ENCODE measurements around the gene ABCC3.

Gene ABCC3

DNA sequence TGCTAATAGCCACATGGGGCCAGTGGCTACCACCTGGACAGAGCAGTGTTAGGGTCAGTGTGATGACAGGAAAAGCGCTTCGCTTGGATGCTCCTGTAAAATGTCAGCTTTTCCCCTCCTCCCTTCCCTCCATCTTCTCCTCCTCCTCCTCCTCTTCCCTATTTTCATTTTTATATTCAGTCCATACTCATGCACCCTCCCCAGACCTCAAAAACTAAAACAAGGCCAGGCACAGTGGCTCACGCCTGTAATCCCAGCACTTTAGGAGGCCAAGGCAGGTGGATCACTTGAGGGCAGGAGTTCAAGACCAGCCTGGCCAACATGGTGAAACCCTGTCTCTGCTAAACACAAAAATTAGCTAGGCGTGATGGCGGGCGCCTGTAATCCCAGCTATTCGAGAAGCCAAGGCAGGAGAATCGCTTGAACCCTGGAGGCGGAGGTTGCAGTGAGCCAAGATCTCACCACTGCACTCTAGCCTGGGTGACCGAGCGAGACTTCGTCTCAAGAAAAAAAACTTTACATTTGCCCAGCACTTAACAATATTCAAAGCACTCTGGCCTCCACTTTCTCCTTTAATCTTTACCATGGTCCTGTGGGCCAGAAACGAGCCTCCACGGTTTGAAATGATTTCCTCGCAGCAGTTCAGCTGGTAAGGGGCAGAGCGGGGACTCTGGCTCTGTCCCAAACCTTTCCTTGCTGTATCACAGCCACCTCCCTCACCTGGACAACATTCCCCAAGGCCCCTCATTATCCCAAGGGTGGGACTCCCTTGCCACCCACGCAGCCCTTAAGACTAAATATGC is 51.2 kb downstream of the ABCC3 start:
- DNase-seq: no peak

DNA sequence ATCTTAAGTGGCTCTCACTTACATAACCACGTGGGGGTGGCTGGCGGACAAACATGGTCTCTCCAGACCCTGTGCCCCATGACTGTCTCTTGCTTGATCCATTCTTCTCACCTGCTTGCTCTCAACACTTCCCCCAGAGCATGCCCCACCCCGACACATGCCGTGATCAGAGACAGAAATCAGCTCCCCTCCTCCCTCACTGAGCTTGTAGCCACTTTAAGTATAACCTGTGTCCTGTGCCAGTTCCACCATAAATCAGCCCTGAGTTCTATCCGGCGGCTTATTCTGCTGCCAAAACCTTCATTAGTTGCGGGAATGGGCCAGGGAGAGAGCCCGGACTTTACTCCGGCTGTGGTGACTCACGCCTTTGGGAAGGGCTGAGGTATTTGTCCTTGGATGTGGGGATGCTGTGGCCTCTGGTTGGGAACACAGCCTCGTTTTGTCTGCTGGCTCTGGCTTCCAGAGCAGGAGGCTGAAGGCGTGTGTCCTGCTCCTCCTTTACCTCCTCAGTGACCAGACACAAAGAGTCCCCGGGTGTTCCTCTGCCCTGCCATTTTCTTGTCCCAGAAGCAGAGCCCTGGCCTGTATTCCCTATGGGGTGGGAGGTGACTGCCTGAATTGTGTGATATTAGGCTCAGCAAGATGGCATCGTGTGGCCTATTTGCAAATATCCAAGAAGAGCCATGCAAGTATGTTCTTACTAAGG is 52.0 kb downstream of the ABCC3 start:
- no peak for DNase-seq

DNA sequence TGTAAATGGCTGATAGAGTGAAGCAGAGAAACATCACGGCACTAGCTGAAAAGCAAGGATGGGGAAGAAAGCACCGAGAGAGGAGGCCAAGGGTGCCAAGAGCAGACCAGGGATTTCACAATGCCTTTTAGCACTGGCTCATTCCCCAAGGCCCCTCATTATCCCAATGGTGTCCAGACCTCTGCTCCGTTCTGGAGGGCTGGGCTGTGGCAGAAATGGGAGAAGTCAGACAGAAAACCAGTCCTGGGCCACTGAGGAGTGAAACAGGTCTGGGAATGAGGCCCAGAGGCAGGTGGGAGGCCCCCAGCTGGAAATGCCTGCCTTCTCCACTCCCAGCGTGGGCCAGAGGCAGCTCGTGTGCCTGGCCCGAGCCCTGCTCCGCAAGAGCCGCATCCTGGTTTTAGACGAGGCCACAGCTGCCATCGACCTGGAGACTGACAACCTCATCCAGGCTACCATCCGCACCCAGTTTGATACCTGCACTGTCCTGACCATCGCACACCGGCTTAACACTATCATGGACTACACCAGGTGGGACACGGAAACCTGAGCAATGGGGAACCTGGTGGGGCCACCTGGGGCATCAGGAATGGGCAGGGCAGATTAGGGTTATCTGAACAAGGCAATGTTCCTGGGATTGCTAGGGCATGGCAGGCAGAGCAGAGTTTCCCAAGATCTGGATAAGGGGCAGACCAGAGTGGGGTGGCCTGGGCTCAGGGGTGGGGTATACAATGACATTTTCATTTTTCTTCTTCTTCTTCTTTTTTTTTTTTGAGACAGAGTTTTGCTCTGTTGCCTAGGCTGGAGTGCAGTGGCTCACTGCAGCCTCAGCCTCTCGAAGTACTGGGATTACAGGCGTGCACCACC is 52.8 kb downstream of the ABCC3 start:
- no peak for DNase-seq

DNA sequence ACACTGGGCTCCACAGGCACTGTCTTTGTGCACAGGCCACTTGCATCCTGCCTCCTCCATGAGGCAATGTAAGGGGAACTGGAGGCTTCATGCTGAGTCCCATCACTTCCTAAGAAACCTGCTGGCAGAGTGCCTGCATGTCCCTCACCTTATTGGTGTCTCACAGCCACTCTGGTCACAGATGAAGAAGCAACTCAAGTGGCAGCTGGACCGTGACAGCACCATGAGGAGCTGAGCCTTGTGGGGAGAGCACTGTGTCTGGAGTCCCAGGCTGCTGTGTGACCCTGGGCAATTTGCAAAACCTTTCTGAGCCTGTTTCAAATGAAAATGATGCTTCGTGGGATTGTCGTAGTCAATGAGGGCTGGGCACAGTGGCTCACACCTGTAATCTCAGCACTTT is 53.6 kb downstream of the ABCC3 start:
- DNase-seq: no peak

DNA sequence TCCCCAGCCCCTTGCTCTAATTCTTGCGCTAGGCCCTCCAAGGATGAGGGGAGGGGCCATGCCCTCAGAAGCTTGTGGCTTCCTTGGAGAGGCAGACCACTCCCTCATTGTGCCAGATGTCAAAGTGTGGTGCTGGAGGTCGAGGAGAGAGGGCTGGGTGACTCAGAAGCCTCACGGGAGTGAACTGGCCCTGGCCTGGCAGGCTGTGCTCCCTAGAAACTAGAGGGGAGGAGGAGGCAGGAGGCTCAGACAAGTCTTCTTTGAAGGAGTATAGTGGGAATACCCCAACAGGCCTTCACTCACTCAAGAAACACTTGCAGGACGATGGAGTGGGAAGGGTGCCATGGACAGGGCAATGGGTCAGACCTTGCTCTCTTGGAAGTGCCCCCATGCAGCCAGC is 54.6 kb downstream of the ABCC3 start:
- no peak for DNase-seq

DNA sequence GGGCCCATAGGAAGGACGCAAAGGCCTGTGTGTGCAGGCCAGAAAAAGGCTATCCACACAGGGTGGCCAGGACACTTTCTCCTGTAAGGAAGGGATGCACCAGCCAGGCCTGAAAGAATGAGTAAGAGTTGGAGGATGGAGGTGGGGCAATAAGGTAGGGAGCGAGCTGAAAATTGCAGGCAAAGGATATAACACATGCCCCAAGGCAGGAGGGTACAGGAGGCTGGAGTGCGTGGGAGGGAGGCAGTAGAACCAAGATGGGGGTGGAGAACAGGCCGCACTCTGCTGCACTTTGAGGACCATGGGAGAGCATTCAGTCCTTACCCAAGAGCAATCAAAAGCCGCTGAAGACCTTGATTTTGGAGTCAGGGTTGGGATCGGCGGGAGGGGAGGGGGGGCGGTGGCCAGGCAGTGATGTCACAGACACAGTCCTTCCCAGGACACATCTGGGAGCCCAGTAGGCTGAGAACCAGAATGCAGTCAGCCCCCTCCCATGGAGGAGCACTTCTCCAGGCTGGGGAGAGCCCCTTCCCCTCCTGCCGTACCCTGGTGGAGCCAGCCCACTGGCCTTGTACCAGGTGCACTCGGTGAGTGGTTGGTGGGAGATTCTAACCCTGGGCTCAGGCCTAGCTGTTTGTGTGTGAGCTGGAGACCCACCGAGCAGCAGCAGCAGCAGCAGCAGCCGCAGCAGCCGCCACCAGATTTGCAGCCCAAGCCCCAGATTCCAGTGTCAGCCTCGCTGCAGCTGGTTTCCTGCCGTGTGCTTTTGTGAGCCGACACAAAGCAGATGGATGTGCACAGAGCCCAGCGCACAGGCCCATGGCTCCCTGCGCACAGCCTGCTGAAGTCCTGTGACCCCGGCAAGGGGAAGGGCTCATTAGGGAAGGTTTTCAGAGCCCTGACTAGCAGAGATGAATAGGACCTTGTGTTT is 55.5 kb downstream of the ABCC3 start:
- no peak for DNase-seq

DNA sequence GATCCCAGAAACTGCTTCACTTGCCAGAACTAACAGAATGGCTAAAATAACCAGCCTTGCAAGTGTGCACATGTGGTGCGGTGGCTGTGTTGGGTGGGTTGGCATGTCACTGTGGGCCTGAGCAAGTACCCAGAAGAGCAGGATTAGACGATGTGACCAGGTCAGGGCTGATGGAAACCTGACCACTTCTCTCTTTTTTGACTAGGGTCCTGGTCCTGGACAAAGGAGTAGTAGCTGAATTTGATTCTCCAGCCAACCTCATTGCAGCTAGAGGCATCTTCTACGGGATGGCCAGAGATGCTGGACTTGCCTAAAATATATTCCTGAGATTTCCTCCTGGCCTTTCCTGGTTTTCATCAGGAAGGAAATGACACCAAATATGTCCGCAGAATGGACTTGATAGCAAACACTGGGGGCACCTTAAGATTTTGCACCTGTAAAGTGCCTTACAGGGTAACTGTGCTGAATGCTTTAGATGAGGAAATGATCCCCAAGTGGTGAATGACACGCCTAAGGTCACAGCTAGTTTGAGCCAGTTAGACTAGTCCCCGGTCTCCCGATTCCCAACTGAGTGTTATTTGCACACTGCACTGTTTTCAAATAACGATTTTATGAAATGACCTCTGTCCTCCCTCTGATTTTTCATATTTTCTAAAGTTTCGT is 56.3 kb downstream of the ABCC3 start:
- DNase-seq: no peak

DNA sequence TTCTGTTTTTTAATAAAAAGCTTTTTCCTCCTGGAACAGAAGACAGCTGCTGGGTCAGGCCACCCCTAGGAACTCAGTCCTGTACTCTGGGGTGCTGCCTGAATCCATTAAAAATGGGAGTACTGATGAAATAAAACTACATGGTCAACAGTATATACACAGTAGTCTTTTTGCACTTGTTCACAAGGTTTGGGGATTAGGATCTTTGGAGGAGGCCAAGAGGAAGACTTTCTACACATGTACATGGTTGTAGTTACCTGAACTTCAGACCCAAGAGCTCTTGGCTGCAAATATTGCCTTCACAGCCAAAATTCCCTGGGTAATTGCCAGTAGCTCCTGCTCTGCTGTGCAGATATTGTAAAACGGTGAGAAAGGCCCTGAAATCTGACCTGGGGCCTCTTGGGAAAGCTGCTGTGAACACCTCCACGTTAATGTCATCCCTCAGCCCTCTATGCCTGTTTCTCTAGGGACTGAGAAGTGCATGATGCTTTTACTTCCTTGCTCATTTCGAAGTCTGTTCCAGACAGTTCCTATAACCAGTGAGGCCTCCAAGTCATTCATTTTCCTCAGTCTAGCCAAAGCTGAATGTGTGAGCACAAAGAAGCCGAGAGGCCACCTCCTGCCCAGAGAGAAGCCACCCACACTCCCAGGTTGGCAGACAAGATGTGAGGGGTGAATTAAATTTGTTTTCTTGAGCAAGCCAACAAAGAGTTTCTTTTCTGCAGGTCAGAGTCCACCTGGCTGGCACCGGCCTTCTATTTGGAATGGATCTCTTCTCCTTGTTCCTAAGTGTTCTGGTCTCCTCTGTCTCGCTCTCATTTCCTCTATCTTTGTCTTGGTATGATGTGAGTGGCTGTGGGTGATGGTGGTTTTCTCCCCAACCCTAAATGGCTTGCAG is 57.1 kb downstream of the ABCC3 start:
- no peak for DNase-seq

DNA sequence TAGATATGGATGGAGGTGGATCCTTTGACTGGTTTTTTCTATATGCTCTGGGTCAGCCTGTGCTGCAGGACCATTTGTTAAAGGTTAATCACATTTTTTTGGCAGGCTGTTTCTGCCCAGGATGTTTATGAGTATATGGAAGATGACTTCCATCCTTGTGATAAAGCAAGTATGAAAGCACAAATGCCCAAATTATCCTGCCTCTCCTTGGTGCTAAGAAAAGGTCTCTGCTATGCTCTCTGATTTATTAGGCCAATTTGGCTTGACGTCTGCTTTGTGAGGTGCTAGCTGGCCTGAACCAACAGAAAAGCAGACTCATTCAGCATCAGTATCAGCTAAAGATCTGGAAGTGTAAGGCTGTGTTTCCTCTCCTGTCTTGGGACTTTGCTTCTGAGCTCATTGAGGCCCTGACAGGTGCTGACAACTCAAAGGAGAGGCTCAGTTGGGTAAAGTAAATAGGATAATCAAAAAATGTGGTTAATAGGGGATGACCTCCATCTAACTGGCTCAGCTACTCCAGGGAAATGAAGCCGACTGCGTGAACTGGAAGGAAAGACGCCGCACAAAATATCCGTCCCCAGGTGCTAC is 57.9 kb downstream of the ABCC3 start:
- no peak for DNase-seq

DNA sequence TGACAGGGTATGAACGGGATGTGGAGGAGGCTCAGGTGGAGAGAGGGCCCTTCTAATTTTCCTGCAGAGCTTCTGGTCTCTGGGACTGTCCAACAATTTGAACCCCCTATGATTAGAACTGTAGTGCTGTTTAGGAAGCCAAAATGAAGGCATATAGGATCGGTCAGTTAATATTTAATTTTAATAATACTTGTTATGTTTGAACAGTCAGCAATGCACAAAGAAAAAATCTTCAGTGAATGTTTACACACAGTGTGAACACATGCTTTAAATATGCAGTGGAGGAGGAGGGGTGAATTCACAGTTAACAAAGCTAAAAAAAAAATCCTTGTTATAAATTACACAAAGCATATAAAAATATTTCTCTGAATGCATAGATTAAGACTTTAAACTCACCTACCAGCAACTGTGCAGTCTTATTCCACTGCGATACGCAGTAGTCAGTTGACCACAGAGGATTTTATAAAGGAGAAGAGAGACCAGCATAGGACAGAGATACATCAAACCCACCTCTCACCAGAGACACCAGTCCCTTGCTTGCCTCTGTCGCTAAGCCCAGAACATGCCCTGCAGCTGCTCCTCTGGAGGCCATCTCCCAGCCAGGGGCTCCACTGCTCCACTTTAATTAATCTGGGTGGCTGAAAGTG is 58.5 kb downstream of the ABCC3 start:
- no peak for DNase-seq

DNA sequence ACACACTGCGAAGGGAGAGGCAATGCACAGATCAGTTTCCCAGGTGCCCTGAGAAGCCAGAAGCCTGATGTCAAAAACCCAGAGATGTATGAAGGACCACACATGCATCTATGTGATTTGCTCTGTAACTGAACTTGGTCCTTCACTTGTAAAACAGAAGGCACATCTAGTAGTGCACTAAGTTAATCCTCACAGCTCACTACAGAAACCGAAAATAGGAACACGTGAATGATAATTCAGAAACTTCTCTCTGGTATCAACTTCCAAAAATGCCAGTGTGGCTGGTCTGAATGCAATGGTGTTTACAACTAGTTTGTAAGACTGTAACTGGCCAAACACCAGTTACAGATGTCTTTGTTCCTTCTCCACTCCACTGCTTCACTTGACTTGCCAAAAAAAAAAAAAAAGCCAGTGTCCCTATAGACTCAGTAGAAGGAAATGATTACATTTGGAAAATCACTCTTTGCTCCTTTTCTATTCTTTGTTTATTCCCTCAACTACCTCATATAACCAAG is 61.7 kb downstream of the ABCC3 start:
- no peak for DNase-seq

DNA sequence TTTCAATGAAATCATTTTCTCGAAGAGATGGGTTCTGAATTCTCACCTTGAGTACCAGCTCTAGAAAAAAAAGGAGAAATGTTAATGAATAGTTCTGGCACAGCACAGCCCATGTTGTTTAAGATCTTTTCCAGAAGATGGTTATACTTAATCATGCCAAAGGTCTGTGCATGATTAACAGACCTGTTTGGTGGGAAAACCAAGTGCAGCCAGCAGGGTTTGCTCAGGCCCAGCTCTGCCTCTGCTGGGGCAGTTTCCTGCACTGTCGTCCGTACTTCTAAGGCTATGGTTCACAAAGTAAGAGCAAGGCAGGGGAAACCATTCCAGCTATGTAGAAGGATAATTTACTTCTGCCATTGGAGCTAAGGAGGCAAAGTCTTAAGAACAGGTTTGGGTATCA is 62.4 kb downstream of the ABCC3 start:
- DNase-seq: no peak

DNA sequence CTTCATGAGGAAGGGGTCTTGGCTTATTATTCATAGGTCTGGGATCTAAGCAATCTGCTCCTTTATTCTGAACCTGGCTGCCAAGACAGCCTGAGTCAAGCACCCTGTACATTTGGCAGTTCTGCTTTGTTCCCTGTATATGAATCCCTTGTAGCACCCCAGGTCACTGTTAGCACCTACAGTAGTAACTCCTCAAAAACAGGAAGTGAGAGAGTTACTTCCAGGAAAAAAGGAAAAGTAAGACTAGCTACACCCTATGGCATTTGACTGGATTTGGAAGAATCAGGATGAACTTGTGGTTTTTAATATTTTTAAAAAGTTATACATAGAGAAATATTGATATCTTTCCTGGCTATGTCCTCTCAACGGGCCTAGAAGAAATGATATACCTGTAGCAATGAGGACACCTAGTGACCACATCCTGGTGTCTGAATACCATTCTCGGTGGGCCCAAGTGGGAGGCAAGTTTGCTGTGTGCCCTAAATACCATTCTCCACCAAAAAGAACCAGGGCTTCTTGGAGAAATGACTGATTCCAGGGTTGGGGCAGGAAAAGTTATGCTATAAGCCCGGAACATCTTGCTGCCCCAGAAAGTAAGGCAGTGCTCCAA is 63.1 kb downstream of the ABCC3 start:
- DNase-seq: no peak

DNA sequence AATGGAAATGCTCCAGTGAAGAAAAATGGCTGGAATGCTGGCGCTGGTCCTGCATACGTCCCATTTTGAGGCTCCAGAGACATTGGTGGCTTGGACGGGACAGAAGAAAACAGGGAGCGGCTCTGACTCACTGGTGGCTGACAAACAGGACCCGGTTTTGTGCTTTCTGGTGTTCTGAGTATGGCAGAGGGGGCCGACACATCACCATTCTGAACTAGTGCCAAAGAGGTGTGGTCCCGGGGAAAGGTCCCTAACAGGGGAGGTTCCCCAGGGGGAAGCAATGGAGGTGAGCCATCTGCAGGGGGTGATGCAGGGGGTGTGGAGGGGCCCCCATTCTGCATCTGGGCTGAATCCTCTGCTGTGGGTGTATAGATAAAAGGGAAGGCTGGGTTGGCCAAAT is 64.7 kb downstream of the ABCC3 start:
- DNase-seq: no peak

DNA sequence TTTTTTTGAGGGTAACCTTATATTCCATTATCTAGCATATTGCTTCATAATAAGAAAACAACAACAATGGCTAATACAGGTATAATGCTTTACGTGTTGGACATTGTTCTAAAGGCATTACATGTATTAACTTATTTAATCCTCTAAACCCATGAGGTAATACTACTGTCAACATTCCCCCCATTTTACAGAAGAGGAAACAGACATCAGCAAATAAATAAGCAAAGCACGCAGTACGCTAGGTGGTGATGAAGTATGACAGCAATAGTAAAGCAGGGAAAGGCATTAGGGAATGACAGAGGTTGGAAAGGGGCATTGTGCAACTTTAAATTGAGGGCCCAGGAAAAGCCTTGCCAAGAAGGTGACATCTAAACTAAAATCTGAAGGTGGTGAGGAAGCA is 68.5 kb downstream of the ABCC3 start:
- DNase-seq: no peak

DNA sequence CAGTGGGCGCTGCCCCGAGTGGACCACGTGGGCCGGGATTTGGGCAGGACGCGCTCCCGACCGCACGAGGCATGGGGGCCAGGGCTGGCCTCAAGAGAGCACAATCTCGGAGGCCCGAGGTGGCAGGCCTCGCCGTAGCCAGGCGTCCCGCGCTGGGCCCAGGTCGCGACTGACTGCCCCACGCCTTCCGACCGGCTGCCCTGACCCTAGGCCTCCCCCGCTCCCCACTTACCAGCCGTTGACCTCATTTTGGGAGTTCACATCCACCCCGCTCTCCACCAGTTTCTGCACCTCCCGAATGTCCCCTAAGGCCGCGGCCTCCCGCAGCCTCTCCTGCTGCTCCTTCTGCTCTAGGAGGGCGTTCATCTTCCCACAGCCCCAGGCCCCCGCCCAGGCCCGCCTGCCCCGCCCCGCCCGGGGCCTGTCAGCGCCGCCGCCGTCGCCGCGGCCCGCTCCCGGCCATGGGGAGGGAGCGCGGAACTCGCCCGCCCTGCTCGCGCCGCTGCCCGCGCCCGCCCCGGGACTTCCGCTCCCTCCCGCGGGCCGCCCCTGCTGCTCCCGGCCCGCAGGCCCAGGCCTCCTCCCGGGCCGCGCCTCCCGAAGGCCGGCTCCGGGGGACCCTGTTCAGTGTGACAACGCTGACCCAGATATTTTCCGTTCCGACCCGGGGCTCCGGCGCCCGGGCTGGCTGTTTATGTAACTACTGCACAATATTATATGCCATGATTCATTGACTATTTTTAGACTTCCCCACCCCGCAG is 72.8 kb downstream of the ABCC3 start, which contains the start of gene ANKRD40:
TSS of gene ANKRD40 (minus strand) at position 626 of the 761 bp plus-strand sequence. CDS start at position 366, 260 bp downstream.
- DNase-seq: peak; percentile 97 to 98

DNA sequence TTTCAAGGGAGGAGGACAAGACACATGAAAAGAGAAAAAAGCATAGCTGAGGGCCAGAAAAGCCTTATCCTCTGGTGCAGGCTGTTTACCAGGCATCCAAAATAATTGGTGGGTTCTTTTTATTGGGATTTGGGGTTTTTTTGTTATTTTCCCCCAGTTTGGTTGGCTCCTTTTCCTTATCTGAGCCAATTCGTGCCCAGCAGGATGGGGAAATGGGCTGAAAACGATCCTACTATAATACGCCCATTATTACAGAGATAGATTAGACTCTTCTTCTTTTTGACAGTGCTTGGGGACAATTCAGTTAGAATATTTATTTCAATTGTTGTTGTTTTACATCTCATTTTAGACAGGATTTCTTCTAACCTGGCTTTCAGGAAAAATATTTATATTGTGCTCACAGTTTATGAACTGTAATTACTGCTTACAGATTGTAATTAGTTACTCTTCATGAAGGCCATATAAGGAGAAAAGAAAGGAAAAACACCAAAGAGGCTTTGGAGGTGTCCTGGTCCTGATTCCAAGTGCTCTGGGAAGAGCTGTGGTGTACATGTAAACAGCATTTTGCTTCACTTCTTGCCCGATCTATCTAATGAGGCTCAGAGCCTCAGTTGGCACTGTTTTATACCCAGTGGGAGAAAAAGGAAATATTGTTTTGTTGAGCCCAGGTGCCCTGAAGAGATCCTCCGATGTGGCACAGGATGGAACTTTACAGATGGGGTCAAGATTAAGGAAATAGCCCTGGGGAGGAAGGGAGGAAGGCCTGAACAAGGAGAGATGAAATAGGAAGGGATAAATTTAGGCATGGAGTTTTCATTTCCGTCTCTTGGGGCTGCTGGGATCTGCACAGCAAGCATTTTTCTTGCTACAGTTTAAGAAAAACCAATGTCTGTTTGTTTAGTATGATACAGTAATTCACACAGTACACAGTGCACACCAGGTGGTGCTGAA is 73.6 kb downstream of the ABCC3 start:
- no peak for DNase-seq
